Measurements from ENCODE around the gene PDE11A.

PDE11A gene

GRCh38 chr2:177606636-177607035 lies 465.9 kb downstream of the PDE11A start:
- no peak overlapping the region for H3K27ac ChIP-seq
- TF ChIP-seq CTCF (conservative IDR thresholded peaks at IDR 0.05) (no peak), ZFX (IDR thresholded peaks at IDR 0.05) (no peak)

GRCh38 chr2:177604271-177605065 lies 468.1 kb downstream of the PDE11A start:
- TF ChIP-seq CTCF (conservative IDR thresholded peaks at IDR 0.05), result peak; percentile 75
- no peak for TF ChIP-seq ZFX (IDR thresholded peaks at IDR 0.05)
- no peak overlapping the region for H3K27ac ChIP-seq

GRCh38 chr2:177603768-177604167 lies 468.8 kb downstream of the PDE11A start:
- no peak for TF ChIP-seq CTCF (conservative IDR thresholded peaks at IDR 0.05)
- no peak for TF ChIP-seq ZFX (IDR thresholded peaks at IDR 0.05)
- no peak overlapping the region for H3K27ac ChIP-seq

- TF ChIP-seq ZFX (IDR thresholded peaks at IDR 0.05), result no peak
- no peak for TF ChIP-seq CTCF (conservative IDR thresholded peaks at IDR 0.05)
Observed at GRCh38 chr2:177603181-177603580, 469.4 kb downstream of the PDE11A start.

GRCh38 chr2:177602611-177603164 lies 469.9 kb downstream of the PDE11A start:
- H3K27ac ChIP-seq, result no peak overlapping the region
- TF ChIP-seq ZFX (IDR thresholded peaks at IDR 0.05) (no peak), CTCF (conservative IDR thresholded peaks at IDR 0.05) (no peak)

More at GRCh38 chr2:177603181-177603580, 469.4 kb downstream of the PDE11A start:
- no peak overlapping the region for H3K27ac ChIP-seq

GRCh38 chr2:177600917-177601316 lies 471.7 kb downstream of the PDE11A start:
- no peak overlapping the region for H3K27ac ChIP-seq
- TF ChIP-seq ZFX (IDR thresholded peaks at IDR 0.05) (no peak), CTCF (conservative IDR thresholded peaks at IDR 0.05) (no peak)

GRCh38 chr2:177599956-177600355 lies 472.6 kb downstream of the PDE11A start:
- no peak overlapping the region for H3K27ac ChIP-seq
- TF ChIP-seq ZFX (IDR thresholded peaks at IDR 0.05) (no peak), CTCF (conservative IDR thresholded peaks at IDR 0.05) (no peak)

All from C4-2B (cell line).